PC-9 (cell line): ENCODE data around the gene LRP1B. TPM values are rescaled to one million over a fixed set of nuclear protein-coding genes. Genes with fewer than 3 reads are reported as not detected.

ENCODE experiments used
- BruUV-seq: library from RNA; stranded (reverse); fragments of 400-500 nt; replicated peaks from 2 replicates; lab custom pipeline; 2021; lab: Mats Ljungman, UMichigan
- CTCF ChIA-PET: fragments of 300-600 bp; sonication (Branson Sonifier 250); formaldehyde crosslinking; loops from one replicate; lab custom pipeline; 2022; ENCODE audit warnings: antibody characterized with exemption; lab: Charles Lee
- POLR2A ChIA-PET: fragments of 300-600 bp; sonication (Branson Sonifier 250); formaldehyde crosslinking; loops from one replicate; lab custom pipeline; 2022; ENCODE audit warnings: antibody characterized with exemption; ENCODE audit not compliant: unreplicated experiment; lab: Charles Lee
- DNase-seq, 2 experiments: peaks; one replicate each; pipeline versions ENCODE4 v3.0.0 to v3.0.0-alpha.2; 2015 to 2022; ENCODE audit warnings: mixed read lengths in 1 of 2
- H2AFZ ChIP-seq: fragments of 200-600 bp; sonication (generic); 2 replicates; pipeline ENCODE4 v1.8.1; 2017; ENCODE audit warnings: antibody characterized with exemption
- H3F3A ChIP-seq: fragments of 200-600 bp; sonication (generic); 2 replicates; pipeline ENCODE4 v1.8.1; 2017; ENCODE audit warnings: antibody characterized with exemption, mild to moderate bottlenecking, low read depth; ENCODE audit not compliant: insufficient read depth
- H3K27ac ChIP-seq: fragments of 200-600 bp; sonication (generic); 2 replicates; pipeline ENCODE4 v1.6.1; 2016; ENCODE audit warnings: mixed run types
- H3K27me3 ChIP-seq: fragments of 200-600 bp; sonication (generic); 2 replicates; pipeline ENCODE4 v1.6.1; 2016; ENCODE audit warnings: low read depth, mixed run types; ENCODE audit not compliant: insufficient read depth
- H3K36me3 ChIP-seq: fragments of 200-600 bp; sonication (generic); 2 replicates; pipeline ENCODE4 v1.6.1; 2016; ENCODE audit warnings: low read depth, mixed run types
- H3K4me1 ChIP-seq: fragments of 200-600 bp; sonication (generic); replicated peaks from 2 replicates; pipeline ENCODE4 v1.6.1; 2016; ENCODE audit warnings: mixed run types; ENCODE audit not compliant: insufficient read depth
- H3K4me2 ChIP-seq: fragments of 200-600 bp; sonication (generic); 2 replicates; pipeline ENCODE4 v1.6.1; 2017; ENCODE audit warnings: mixed run types
- H3K4me3 ChIP-seq: fragments of 200-600 bp; sonication (generic); 2 replicates; pipeline ENCODE4 v1.6.1; 2016; ENCODE audit warnings: mixed run types
- H3K79me2 ChIP-seq: fragments of 200-600 bp; sonication (generic); 2 replicates; pipeline ENCODE4 v1.6.1; 2017; ENCODE audit warnings: low read depth, mixed run types
- H3K9me2 ChIP-seq: fragments of 200-600 bp; sonication (generic); 2 replicates; pipeline ENCODE4 v1.8.1; 2017; ENCODE audit warnings: mild to moderate bottlenecking; ENCODE audit not compliant: insufficient read depth
- H3K9me3 ChIP-seq: fragments of 200-600 bp; sonication (generic); 2 replicates; pipeline ENCODE4 v1.8.1; 2016; ENCODE audit warnings: low read depth; ENCODE audit not compliant: insufficient read depth
- H4K20me1 ChIP-seq: fragments of 200-600 bp; sonication (generic); 2 replicates; pipeline ENCODE4 v1.8.1; 2017; ENCODE audit not compliant: insufficient read depth
- EZH2 ChIP-seq: fragments of 200-600 bp; sonication (generic); IDR thresholded peaks from 2 replicates; pipeline ENCODE4 v1.8.0; 2017; ENCODE audit warnings: antibody characterized with exemption, low read depth
- intact Hi-C: fragments of 100-400 bp; cut with micrococcal nuclease; formaldehyde crosslinking; loops from one replicate; pipeline ENCODE4 v1.10.0; 2022; ENCODE audit not compliant: unreplicated experiment
- total RNA-seq: library from RNA; stranded (reverse); gene quantifications from 2 replicates; pipeline ENCODE4 v1.2.3, GENCODE V29; 2021
- TF ChIP-seq, protein P1 (sequence below): fragments of 200-600 bp; sonication (generic); conservative IDR thresholded peaks from 2 replicates; pipeline ENCODE4 v1.6.1; 2017; ENCODE audit warnings: mixed run types, antibody characterized with exemption, mild to moderate bottlenecking, moderate library complexity

LRP1B gene
- total RNA-seq, 1 experiment from 2014 or later, result 1.7 TPM

GRCh38 chr2:141242008-141242407, 888.8 kb downstream of the LRP1B start:
- intact Hi-C loops, result no loop called here
- no peak for DNase-seq
- Histone ChIP-seq H3F3A (no peaks in the 10 kb centered on the region), H3K79me2 (no peaks in the 10 kb centered on the region), H3K4me2 (no peak overlapping the region), H3K36me3 (no peaks in the 10 kb centered on the region), H3K4me3 (no peak overlapping the region), H4K20me1 (no peaks in the 10 kb centered on the region), H3K4me1 (no peaks in the 10 kb centered on the region), H3K27me3 (no peaks in the 10 kb centered on the region), H3K9me2 (no peaks in the 10 kb centered on the region), H2AFZ (no peak overlapping the region), H3K9me3 (no peaks in the 10 kb centered on the region), H3K27ac (no peak overlapping the region)
- ChIA-PET CTCF (no interaction called here), POLR2A (no interaction called here)
- no TSS peak for BruUV-seq
- TF ChIP-seq EZH2, result no peak
- TF ChIP-seq, protein P1, sequence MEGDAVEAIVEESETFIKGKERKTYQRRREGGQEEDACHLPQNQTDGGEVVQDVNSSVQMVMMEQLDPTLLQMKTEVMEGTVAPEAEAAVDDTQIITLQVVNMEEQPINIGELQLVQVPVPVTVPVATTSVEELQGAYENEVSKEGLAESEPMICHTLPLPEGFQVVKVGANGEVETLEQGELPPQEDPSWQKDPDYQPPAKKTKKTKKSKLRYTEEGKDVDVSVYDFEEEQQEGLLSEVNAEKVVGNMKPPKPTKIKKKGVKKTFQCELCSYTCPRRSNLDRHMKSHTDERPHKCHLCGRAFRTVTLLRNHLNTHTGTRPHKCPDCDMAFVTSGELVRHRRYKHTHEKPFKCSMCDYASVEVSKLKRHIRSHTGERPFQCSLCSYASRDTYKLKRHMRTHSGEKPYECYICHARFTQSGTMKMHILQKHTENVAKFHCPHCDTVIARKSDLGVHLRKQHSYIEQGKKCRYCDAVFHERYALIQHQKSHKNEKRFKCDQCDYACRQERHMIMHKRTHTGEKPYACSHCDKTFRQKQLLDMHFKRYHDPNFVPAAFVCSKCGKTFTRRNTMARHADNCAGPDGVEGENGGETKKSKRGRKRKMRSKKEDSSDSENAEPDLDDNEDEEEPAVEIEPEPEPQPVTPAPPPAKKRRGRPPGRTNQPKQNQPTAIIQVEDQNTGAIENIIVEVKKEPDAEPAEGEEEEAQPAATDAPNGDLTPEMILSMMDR, result no peak

GRCh38 chr2:141226560-141226959, 904.3 kb downstream of the LRP1B start:
- no peak for TF ChIP-seq EZH2
- TF ChIP-seq, protein P1, result no peak
- Histone ChIP-seq H3K27ac (no peak overlapping the region), H2AFZ (no peak overlapping the region), H3K4me2 (no peak overlapping the region), H3K9me3 (no peaks in the 10 kb centered on the region), H3K27me3 (no peaks in the 10 kb centered on the region), H3F3A (no peaks in the 10 kb centered on the region), H3K9me2 (no peaks in the 10 kb centered on the region), H3K4me1 (no peaks in the 10 kb centered on the region), H3K4me3 (no peak overlapping the region), H3K79me2 (no peaks in the 10 kb centered on the region), H4K20me1 (no peaks in the 10 kb centered on the region), H3K36me3 (no peaks in the 10 kb centered on the region)
- no peak for DNase-seq
- ChIA-PET POLR2A (no interaction called here), CTCF (no interaction called here)
- intact Hi-C loops, result no loop called here
- BruUV-seq, result no TSS peak

DNA sequence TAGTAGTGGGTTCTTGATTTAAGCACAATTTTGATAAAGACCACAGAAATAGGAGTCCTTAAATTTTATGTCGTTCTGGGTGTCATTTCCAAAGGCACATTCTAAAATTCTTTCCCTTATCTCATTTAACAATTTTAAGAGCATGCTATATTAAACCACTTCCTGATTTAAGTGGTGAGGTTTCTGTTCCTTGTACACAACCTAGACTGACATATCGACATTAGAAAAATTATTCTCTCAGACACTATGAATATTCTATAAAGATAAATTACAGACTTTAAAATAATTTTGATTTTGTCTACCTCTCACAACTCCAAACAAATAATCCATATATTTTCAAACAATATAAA, 923.8 kb downstream of the LRP1B start:
- DNase-seq, result no peak
- no peaks in the 10 kb centered on the region for H3K79me2 ChIP-seq
- ChIA-PET POLR2A (no interaction called here), CTCF (no interaction called here)
- H3K27me3 ChIP-seq, result no peaks in the 10 kb centered on the region
- intact Hi-C loops, result no loop called here
- H3K27ac ChIP-seq, result no peak overlapping the region
- no peaks in the 10 kb centered on the region for H3F3A ChIP-seq
- TF ChIP-seq, protein P1, result no peak
- TF ChIP-seq EZH2, result no peak
- no peaks in the 10 kb centered on the region for H4K20me1 ChIP-seq
- H3K4me2 ChIP-seq, result no peak overlapping the region
- no peaks in the 10 kb centered on the region for H3K9me3 ChIP-seq
- no peak overlapping the region for H2AFZ ChIP-seq
- no TSS peak for BruUV-seq
- H3K4me1 ChIP-seq, result no peaks in the 10 kb centered on the region
- H3K36me3 ChIP-seq, result no peaks in the 10 kb centered on the region
- H3K4me3 ChIP-seq, result no peak overlapping the region
- no peaks in the 10 kb centered on the region for H3K9me2 ChIP-seq
